Neuronal stem cell (in vitro differentiated cells): Measurements from ENCODE around the gene PGM2L1.

Experiments used
- DNase-seq: peaks from one replicate; pipeline ENCODE4 v3.0.0-alpha.2; 2013; ENCODE audit warnings: low spot score
- H2AFZ ChIP-seq: one replicate; pipeline ENCODE4 v1.6.1; 2013; ENCODE audit warnings: mild to moderate bottlenecking, low read length, inconsistent platforms
- H2AK5ac ChIP-seq: 2 replicates; pipeline ENCODE4 v1.6.1; 2013; ENCODE audit warnings: low read depth, mild to moderate bottlenecking, inconsistent platforms, low read length, moderate library complexity, mixed read lengths
- H2BK120ac ChIP-seq: 2 replicates; pipeline ENCODE4 v1.6.1; 2013; ENCODE audit warnings: low read depth, mild to moderate bottlenecking, inconsistent platforms, low read length, moderate library complexity, mixed read lengths
- H2BK12ac ChIP-seq: one replicate; pipeline ENCODE4 v1.6.1; 2013; ENCODE audit warnings: low read length, inconsistent platforms
- H2BK15ac ChIP-seq: 2 replicates; pipeline ENCODE4 v1.6.1; 2013; ENCODE audit warnings: mild to moderate bottlenecking, low read length, inconsistent platforms, mixed read lengths
- H2BK5ac ChIP-seq: one replicate; pipeline ENCODE4 v1.6.1; 2013; ENCODE audit warnings: inconsistent platforms, mild to moderate bottlenecking, low read length, moderate library complexity
- H3K14ac ChIP-seq: one replicate; pipeline ENCODE4 v1.6.1; 2013; ENCODE audit warnings: low read length, inconsistent platforms
- H3K18ac ChIP-seq: 2 replicates; pipeline ENCODE4 v1.6.1; 2013; ENCODE audit warnings: low read length, inconsistent platforms
- H3K23ac ChIP-seq: 2 replicates; pipeline ENCODE4 v1.6.1; 2013; ENCODE audit warnings: low read depth, mild to moderate bottlenecking, mixed read lengths, low read length, inconsistent platforms; ENCODE audit not compliant: poor library complexity
- H3K27ac ChIP-seq: replicated peaks from 3 replicates; pipeline ENCODE4 v1.5.1; 2013; ENCODE audit warnings: low read length, inconsistent platforms
- H3K27me3 ChIP-seq, 3 experiments: 2 replicates each; pipeline ENCODE4 v1.6.1; 2013; ENCODE audit warnings: low read length in 3 of 3, mild to moderate bottlenecking in 2 of 3, inconsistent platforms in 1 of 3, low read depth in 1 of 3, mixed read lengths in 1 of 3, moderate library complexity in 1 of 3; ENCODE audit not compliant: control insufficient read depth in 3 of 3, insufficient read depth in 3 of 3
- H3K36me3 ChIP-seq, 2 donors: replicated peaks in 1 of 2; 2 replicates each; pipeline ENCODE4 v1.6.1; 2013; ENCODE audit warnings: low read length in 2 of 2; ENCODE audit not compliant: control insufficient read depth in 2 of 2, insufficient read depth in 2 of 2
- H3K4ac ChIP-seq: 2 replicates; pipeline ENCODE4 v1.6.1; 2013; ENCODE audit warnings: inconsistent platforms, mild to moderate bottlenecking, low read length, moderate library complexity
- H3K4me1 ChIP-seq, 2 donors: 1 replicate in 1 of 2; 2 replicates in 1 of 2; pipeline ENCODE4 v1.6.1; 2013; ENCODE audit warnings: low read length in 2 of 2, low read depth in 1 of 2; ENCODE audit not compliant: control insufficient read depth in 2 of 2, insufficient read depth in 1 of 2
- H3K4me2 ChIP-seq: one replicate; pipeline ENCODE4 v1.6.1; 2013; ENCODE audit warnings: mild to moderate bottlenecking, low read length, inconsistent platforms; ENCODE audit not compliant: insufficient read depth, poor library complexity, severe bottlenecking
- H3K4me3 ChIP-seq, 2 donors: 2 replicates each; pipeline ENCODE4 v1.5.1; 2013; ENCODE audit warnings: low read length in 2 of 2, mild to moderate bottlenecking in 2 of 2, inconsistent platforms in 1 of 2, moderate library complexity in 1 of 2
- H3K79me1 ChIP-seq: one replicate; pipeline ENCODE4 v1.6.1; 2013; ENCODE audit warnings: low read depth, mild to moderate bottlenecking, inconsistent platforms, low read length, moderate library complexity
- H3K9ac ChIP-seq: one replicate; pipeline ENCODE4 v1.6.1; 2013; ENCODE audit warnings: mild to moderate bottlenecking, low read depth, low read length, inconsistent platforms; ENCODE audit not compliant: poor library complexity
- H3K9me3 ChIP-seq, 2 donors: replicated peaks in 1 of 2; 2 replicates each; pipeline versions ENCODE3 to v1.6.1; 2013; ENCODE audit warnings: low read length in 2 of 2, mild to moderate bottlenecking in 2 of 2, inconsistent platforms in 1 of 2, low read depth in 1 of 2, mixed read lengths in 1 of 2, moderate library complexity in 1 of 2; ENCODE audit not compliant: control insufficient read depth in 2 of 2, insufficient read depth in 1 of 2
- H4K8ac ChIP-seq: one replicate; pipeline ENCODE4 v1.6.1; 2013; ENCODE audit warnings: low read depth, mild to moderate bottlenecking, inconsistent platforms, low read length, moderate library complexity
- H4K91ac ChIP-seq: one replicate; pipeline ENCODE4 v1.6.1; 2013; ENCODE audit warnings: low read length, low read depth, mild to moderate bottlenecking, inconsistent platforms; ENCODE audit not compliant: poor library complexity
- WGBS, 2 donors: extraction: QIAGEN DNeasy Blood & Tissue Kit; methylation state at CpG; one replicate each; pipeline ENCODE4 v1.1.7; 2013; ENCODE audit warnings: missing lambda C conversion rate in 2 of 2, mixed read lengths in 1 of 2; ENCODE audit not compliant: insufficient read length in 2 of 2, insufficient replicate concordance in 1 of 2; ENCODE audit errors: extremely low coverage in 2 of 2; 5-methylcytosine and 5-hydroxymethylcytosine counted together

Gene PGM2L1

GRCh38 chr11:74341921-74342320, 56.3 kb downstream of the PGM2L1 start:
- no peak for DNase-seq
- H2BK5ac ChIP-seq: no peak overlapping the region
- no peak overlapping the region for H2BK120ac ChIP-seq
- H3K4me2 ChIP-seq: no peak overlapping the region
- H2AK5ac ChIP-seq: no peak overlapping the region
- H3K4ac ChIP-seq: no peak overlapping the region
- no peak overlapping the region for H3K18ac ChIP-seq
- no peak overlapping the region for H4K91ac ChIP-seq
- H3K27ac ChIP-seq: no peak overlapping the region
- no peak overlapping the region for H2BK15ac ChIP-seq
- no peak overlapping the region for H3K4me3 ChIP-seq
- no peak overlapping the region for H2AFZ ChIP-seq
- no peaks in the 10 kb centered on the region for H3K4me1 ChIP-seq
- WGBS, 2 donors: no CpG with 5 or more reads among the region's 1 CpG
- H3K14ac ChIP-seq: no peak overlapping the region
- H3K79me1 ChIP-seq: no peaks in the 10 kb centered on the region
- no peak overlapping the region for H2BK12ac ChIP-seq
- H3K9me3 ChIP-seq: no peaks in the 10 kb centered on the region
- no peak overlapping the region for H4K8ac ChIP-seq
- no peak overlapping the region for H3K9ac ChIP-seq
- H3K36me3 ChIP-seq: peaks cover 2 to 50% of the 10 kb centered on the region in 2 donors
- no peak overlapping the region for H3K23ac ChIP-seq
- no peaks in the 10 kb centered on the region for H3K27me3 ChIP-seq

DNA sequence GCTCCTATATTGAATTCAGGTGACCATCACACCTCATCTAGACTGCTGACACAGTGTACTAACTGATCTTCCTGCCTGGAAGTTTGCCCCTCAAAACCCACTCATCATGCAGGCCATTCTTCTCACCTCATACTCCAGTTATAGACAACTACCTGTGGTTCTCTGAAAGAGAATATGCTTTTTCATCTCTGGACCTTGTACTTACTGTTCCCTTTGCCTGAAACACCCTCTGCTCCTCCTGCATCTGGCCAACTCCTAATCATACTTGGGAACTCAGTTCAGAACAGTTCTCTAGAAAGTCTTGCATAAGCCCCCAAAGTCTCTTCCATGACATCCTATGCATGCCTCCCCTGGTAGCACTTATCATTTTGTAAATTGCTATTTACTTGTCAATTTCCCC, 58.6 kb downstream of the PGM2L1 start:
- H3K27ac ChIP-seq: no peak overlapping the region

DNA sequence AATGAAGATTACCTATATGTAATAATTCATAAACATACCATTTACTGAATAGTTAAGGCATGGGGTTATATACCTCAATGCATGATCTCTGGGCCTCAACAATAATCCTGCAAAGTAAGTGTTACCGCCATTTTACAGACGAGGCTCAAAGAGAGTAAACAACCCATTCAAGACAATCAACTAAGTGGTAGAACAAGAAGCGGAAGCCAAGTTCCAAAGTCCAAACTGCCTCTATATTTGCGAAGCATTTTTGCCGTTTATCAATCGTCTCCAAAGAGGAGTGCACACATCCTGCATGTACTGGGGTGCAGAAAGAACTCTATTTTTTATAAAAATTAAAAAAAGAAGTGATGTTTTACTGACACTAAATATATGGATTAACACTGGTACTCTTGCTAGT, 59.3 kb downstream of the PGM2L1 start:
- no peak overlapping the region for H2BK15ac ChIP-seq
- no peak overlapping the region for H3K4me2 ChIP-seq
- no peaks in the 10 kb centered on the region for H3K79me1 ChIP-seq
- no peak overlapping the region for H3K9ac ChIP-seq
- H3K23ac ChIP-seq: no peak overlapping the region
- peaks cover 2 to 49% of the 10 kb centered on the region in 2 donors for H3K36me3 ChIP-seq
- no CpG with 5 or more reads among the region's 6 CpGs for WGBS, 2 donors
- H2BK120ac ChIP-seq: no peak overlapping the region
- DNase-seq: no peak
- H2BK12ac ChIP-seq: no peak overlapping the region
- no peak overlapping the region for H3K4ac ChIP-seq
- H4K91ac ChIP-seq: no peak overlapping the region
- H2AFZ ChIP-seq: no peak overlapping the region
- no peak overlapping the region for H3K18ac ChIP-seq
- no peak overlapping the region for H3K27ac ChIP-seq
- no peak overlapping the region for H4K8ac ChIP-seq
- H2BK5ac ChIP-seq: no peak overlapping the region
- no peaks in the 10 kb centered on the region for H3K4me1 ChIP-seq
- no peak overlapping the region for H3K14ac ChIP-seq
- H2AK5ac ChIP-seq: no peak overlapping the region
- H3K4me3 ChIP-seq: no peak overlapping the region
- no peaks in the 10 kb centered on the region for H3K9me3 ChIP-seq
- no peaks in the 10 kb centered on the region for H3K27me3 ChIP-seq

More for the DNA sequence above, 58.6 kb downstream of the PGM2L1 start:
- Histone ChIP-seq H3K4me2 (no peak overlapping the region), H3K36me3 (peaks cover 2 to 54% of the 10 kb centered on the region in 2 donors), H3K79me1 (no peaks in the 10 kb centered on the region), H4K8ac (no peak overlapping the region), H2BK5ac (no peak overlapping the region), H2BK15ac (no peak overlapping the region), H3K27me3 (no peaks in the 10 kb centered on the region), H2BK120ac (no peak overlapping the region), H3K23ac (no peak overlapping the region), H3K4me3 (no peak overlapping the region), H3K4ac (no peak overlapping the region), H2AK5ac (no peak overlapping the region), H2AFZ (no peak overlapping the region), H3K4me1 (no peaks in the 10 kb centered on the region), H2BK12ac (no peak overlapping the region), H4K91ac (no peak overlapping the region), H3K18ac (no peak overlapping the region), H3K9ac (no peak overlapping the region), H3K9me3 (no peaks in the 10 kb centered on the region), H3K14ac (no peak overlapping the region)
- no peak for DNase-seq

DNA sequence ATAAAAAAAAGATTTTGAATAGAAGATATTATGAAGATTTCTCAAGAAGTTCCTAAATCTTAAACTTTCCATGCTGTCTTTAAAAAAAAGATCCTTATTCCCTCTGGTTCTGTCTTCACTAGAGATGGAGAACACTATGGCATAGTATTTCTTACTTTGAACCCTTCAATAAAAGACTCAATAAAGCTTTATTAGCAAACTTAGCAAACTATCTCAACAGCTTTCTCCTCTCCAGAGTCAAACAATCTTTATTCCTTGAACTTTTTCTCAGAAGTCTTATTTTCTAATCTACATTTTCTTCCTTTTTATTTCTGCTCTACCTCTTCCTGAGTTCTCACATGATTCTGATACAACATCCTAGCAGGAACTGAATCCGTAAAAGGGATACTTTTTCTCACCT, 65.0 kb downstream of the PGM2L1 start:
- no peak overlapping the region for H3K4me3 ChIP-seq
- DNase-seq: no peak
- H2BK5ac ChIP-seq: no peak overlapping the region

More for the DNA sequence above, 65.0 kb downstream of the PGM2L1 start:
- Histone ChIP-seq H2BK120ac (no peak overlapping the region), H2BK15ac (no peak overlapping the region), H3K9me3 (peaks cover 0 to 5% of the 10 kb centered on the region in 2 donors), H2AFZ (no peak overlapping the region), H4K91ac (no peak overlapping the region), H3K23ac (no peak overlapping the region), H3K4me1 (no peaks in the 10 kb centered on the region), H4K8ac (no peak overlapping the region), H3K4me2 (no peak overlapping the region), H3K79me1 (no peaks in the 10 kb centered on the region), H3K9ac (no peak overlapping the region), H2BK12ac (no peak overlapping the region), H3K27me3 (no peaks in the 10 kb centered on the region), H3K4ac (no peak overlapping the region), H2AK5ac (no peak overlapping the region), H3K18ac (no peak overlapping the region), H3K36me3 (peaks cover 0 to 24% of the 10 kb centered on the region in 2 donors), H3K14ac (no peak overlapping the region), H3K27ac (no peak overlapping the region)
- WGBS, 2 donors: no CpG with 5 or more reads among the region's 1 CpG
